ENCODE measurements around the gene RTL5.

Gene RTL5

DNA sequence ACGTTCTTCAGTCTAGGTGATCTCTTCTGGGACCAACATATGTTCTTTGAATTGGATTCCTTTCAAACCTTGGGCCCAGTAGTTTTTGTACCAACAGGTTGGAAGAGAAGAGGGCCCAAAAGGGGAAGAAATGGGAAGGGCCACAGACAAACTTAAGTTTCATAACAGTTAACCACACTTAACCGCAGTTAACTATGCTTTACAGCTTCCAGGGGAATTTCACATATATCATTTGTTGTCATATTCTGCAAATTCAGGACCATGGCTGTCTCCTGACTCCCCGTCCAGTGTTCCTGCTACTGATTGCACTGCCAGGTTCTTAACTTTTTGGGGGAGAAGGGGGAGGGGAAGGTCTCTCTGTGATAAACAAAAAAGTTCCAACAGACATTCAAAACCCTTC, 34.6 kb downstream of the RTL5 start:
- no peak overlapping the region for H3K27ac ChIP-seq
- TF ChIP-seq, protein P1, sequence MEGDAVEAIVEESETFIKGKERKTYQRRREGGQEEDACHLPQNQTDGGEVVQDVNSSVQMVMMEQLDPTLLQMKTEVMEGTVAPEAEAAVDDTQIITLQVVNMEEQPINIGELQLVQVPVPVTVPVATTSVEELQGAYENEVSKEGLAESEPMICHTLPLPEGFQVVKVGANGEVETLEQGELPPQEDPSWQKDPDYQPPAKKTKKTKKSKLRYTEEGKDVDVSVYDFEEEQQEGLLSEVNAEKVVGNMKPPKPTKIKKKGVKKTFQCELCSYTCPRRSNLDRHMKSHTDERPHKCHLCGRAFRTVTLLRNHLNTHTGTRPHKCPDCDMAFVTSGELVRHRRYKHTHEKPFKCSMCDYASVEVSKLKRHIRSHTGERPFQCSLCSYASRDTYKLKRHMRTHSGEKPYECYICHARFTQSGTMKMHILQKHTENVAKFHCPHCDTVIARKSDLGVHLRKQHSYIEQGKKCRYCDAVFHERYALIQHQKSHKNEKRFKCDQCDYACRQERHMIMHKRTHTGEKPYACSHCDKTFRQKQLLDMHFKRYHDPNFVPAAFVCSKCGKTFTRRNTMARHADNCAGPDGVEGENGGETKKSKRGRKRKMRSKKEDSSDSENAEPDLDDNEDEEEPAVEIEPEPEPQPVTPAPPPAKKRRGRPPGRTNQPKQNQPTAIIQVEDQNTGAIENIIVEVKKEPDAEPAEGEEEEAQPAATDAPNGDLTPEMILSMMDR (conservative IDR thresholded peaks at IDR 0.05), result no peak
- TF ChIP-seq ZFX (IDR thresholded peaks at IDR 0.05), result no peak

DNA sequence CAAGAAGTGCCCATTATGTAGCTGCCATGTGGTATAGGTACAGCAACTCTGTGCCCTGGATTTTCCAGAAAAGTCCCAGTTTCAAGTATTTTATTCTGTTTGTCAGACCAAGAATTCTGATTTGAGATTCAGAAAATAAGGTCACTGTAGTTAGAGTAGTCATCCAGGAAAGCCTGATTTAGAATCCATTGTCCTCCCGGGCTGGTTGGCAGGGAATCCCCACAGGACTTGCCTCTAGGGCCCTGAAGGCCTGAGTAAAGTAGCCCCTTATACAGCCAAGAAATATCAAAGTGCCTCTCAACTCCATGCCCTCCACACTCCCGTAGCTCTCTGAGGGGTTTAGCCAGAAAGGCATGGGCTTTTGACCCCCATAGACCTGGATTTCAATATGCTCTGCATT, 36.3 kb downstream of the RTL5 start:
- TF ChIP-seq ZFX (IDR thresholded peaks at IDR 0.05), result no peak
- TF ChIP-seq, protein P1 (conservative IDR thresholded peaks at IDR 0.05), result no peak
- H3K27ac ChIP-seq, result no peak overlapping the region

DNA sequence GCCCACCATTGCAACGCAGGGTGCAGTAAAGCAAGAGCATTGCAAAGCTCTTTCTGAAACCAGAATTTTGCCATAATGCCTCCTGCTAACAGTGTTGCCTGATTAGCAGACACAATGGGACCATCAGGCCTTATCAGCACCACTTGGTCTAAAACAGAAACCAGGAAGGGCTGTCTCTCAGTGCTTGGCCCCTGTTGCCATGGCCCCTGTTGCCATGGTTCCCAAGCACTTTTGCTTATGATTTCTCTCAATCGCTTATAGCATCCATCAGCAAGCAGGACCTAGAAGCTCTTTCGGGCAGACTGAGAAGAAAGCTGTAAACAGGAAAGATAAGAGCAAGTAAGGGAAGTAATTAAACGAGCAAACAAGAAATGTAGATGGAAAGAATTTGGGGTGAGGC, 36.8 kb downstream of the RTL5 start:
- TF ChIP-seq ZFX (IDR thresholded peaks at IDR 0.05), result no peak
- TF ChIP-seq, protein P1 (conservative IDR thresholded peaks at IDR 0.05), result no peak
- no peak overlapping the region for H3K27ac ChIP-seq

DNA sequence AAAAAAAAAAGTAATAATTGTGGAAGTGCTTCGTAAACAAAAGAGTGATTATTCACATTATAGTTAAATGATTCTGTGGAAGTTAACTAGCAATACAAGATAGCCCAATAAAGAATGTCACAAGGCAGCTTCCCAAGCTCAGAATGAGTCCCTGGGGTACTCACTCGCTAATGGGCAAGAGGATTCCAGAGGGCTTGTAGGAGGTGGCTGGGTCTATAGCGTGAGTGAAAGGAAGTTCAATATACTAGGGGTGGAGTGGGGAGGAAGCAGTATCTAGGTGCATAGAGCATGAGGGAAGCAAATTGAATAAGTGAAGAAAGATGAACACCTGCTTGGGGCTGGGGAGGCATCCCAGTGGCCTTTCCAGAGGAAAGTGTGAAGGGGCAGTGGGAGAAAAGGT, 42.5 kb downstream of the RTL5 start:
- TF ChIP-seq ZFX (IDR thresholded peaks at IDR 0.05), result no peak
- TF ChIP-seq, protein P1 (conservative IDR thresholded peaks at IDR 0.05), result no peak
- no peak overlapping the region for H3K27ac ChIP-seq

DNA sequence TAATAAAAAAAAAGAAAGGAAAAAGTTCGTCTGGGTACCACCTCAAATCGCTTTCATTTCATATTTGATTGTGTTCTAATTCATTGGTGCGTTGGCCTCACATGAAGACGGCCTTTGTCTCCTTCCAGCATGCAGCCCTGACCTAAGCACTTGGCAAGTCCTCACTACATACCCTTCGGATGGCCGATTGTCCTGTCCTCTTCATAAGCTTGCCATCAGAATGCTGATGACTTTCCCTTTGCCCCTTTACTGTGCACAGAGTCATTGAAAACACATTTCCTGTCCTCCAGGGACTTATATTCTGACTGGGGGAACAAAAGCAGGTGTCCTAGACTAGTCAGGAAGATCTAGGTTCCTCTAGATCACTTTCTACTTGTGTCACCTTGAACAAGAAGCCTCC, 43.0 kb downstream of the RTL5 start:
- no peak for TF ChIP-seq ZFX (IDR thresholded peaks at IDR 0.05)
- TF ChIP-seq, protein P1 (conservative IDR thresholded peaks at IDR 0.05), result no peak
- no peak overlapping the region for H3K27ac ChIP-seq

DNA sequence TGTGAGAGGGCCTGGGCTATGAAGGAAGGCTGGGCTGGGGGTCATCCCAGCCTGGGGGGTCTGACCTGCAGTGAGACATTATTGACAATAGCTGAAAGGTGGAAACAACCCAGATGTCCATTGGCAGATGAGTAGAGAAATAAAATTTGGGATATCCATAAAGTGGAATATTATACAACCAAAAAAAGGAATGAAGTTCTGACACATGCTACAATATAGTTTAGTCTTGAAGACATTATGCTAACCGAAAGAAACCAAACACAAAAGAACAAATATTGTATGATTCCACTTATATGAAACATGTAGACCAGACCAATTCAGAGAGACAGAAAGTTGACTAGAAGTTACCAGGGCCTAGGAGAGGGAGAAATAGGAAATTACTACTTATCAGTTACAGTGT, 44.7 kb downstream of the RTL5 start:
- no peak overlapping the region for H3K27ac ChIP-seq
- TF ChIP-seq, protein P1 (conservative IDR thresholded peaks at IDR 0.05), result no peak
- TF ChIP-seq ZFX (IDR thresholded peaks at IDR 0.05), result no peak

DNA sequence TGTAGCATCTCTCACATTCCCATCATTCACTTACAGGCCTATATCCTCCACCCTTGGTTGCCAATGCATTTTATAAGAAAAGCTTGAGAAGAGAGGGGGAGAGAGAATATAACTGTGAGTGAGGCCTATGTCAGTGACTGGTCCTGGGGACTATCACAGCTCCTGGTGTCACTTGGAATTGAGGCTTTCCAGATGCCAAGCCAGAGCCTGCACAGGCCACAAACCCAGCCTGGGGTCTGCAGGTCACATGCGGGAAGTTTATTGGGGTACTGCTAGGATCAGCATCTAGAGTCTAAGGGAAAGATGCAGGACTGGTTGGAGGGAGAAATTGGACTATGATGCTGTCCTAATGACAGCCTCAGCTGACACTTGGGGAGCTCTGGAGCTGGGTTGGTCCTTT, 47.6 kb downstream of the RTL5 start:
- TF ChIP-seq ZFX (IDR thresholded peaks at IDR 0.05), result no peak
- TF ChIP-seq, protein P1 (conservative IDR thresholded peaks at IDR 0.05), result no peak
- no peak overlapping the region for H3K27ac ChIP-seq

Measured in C4-2B (cell line).